Right ventricle myocardium inferior (tissue), 1 donor: Measurements from ENCODE around the gene TANC1. TPM values are rescaled to one million over a fixed set of nuclear protein-coding genes. Genes with fewer than 3 reads are reported as not detected.

Experiments
- ATAC-seq: fragments of 200-7000 bp; cut with Tn5 transposase; one replicate; pipeline ENCODE4 v1.9.1; 2020; ENCODE audit warnings: mild to moderate bottlenecking, moderate library complexity
- DNase-seq: peaks from one replicate; pipeline ENCODE4 v3.0.0; 2021; ENCODE audit errors: missing footprints
- intact Hi-C: fragments of 100-400 bp; cut with DNase I; formaldehyde crosslinking; loops from one replicate; pipeline ENCODE4 v1.11.0; 2022
- microRNA-seq: library from miRNA; unstranded; fragments of <30 nt; microRNA quantifications from one replicate; pipeline ENCODE4 v1.2.0, GENCODE V29; 2020
- total RNA-seq: library from RNA; stranded (reverse); fragmentation: NEBNext Ultra II Directional; extraction: Animal tissue kit (Norgen Biotek cat#: 25700); gene quantifications from one replicate; pipeline ENCODE4 v1.2.1, GENCODE V29; 2021
- donor health status: DM: no; HTN: yes; CAD: no; lungs with severe emphysema.

Gene TANC1
- total RNA-seq, 1 donor from 2014 or later, result 62.4 TPM

GRCh38 chr2:159281002-159281401 is 312.6 kb downstream of the TANC1 start:
- DNase-seq (no peak), ATAC-seq (no peak)
- intact Hi-C loops, result loop anchor here (10.0 kb wide), 2 partner anchors 56 to 334 kb away; partner anchors contain the start of gene BAZ2B

Small RNAs within 50 kb of the gene (microRNA-seq; reads per million reads assigned to microRNA genes)
- not detected for gene MIR6888

Other genes with a start within 250 kb of the TANC1 start
- not detected for gene DAPL1, start 173.3 kb upstream of the TANC1 start, total RNA-seq